HepG2 (cell line): ENCODE measurements around the gene HOXC9. TPM values are rescaled to one million over a fixed set of nuclear protein-coding genes. Genes with fewer than 3 reads are reported as not detected.

ENCODE experiments used
- ATAC-seq: fragments of 200-7000 bp; cut with Tn5 transposase; 3 replicates; pipeline ENCODE4 v1.9.1; 2020; ENCODE audit warnings: mild to moderate bottlenecking, moderate library complexity
- BruUV-seq: library from RNA; stranded (reverse); fragments of 400-500 nt; replicated peaks from 2 replicates; lab custom pipeline; 2021; lab: Mats Ljungman, UMichigan
- CTCF ChIA-PET: fragments of 300-600 bp; formaldehyde crosslinking; extraction: SDS; loops from one replicate; lab custom pipeline; 2021; ENCODE audit warnings: low total read pairs, inconsistent platforms, low intra/inter-chr PET ratio; lab: Yijun Ruan, JAX
- POLR2A ChIA-PET: fragments of 350-600 bp; sonication (Branson Sonifier 250); formaldehyde crosslinking; loops from one replicate; lab custom pipeline; 2020; ENCODE audit warnings: antibody characterized with exemption, inconsistent platforms; lab: Yijun Ruan, JAX
- DNase-seq: peaks from one replicate; pipeline ENCODE4 v3.0.0-alpha.2; 2015; ENCODE audit warnings: low spot score
- FAIRE-seq: peaks from 3 replicates; lab custom pipeline; 2011; peaks lifted over from hg19 to GRCh38; lab: Jason Lieb, UNC
- H2AFZ ChIP-seq: one replicate; pipeline ENCODE4 v1.6.1; 2011; ENCODE audit warnings: low read length, inconsistent platforms
- H3K27ac ChIP-seq: fragments of 300-600 bp; 3 replicates; pipeline ENCODE4 v1.8.0; 2011; ENCODE audit warnings: mixed run types, mild to moderate bottlenecking, mixed read lengths, low read length, inconsistent platforms; ENCODE audit not compliant: insufficient read depth; ENCODE audit errors: extremely low read length
- H3K27me3 ChIP-seq, 2 experiments: fragments of 200-600 bp in 1 of 2; 2 replicates in 1 of 2; 3 replicates in 1 of 2; pipeline versions ENCODE4 v1.6.0 to v1.8.0; 2011; ENCODE audit warnings: low read length in 2 of 2, mild to moderate bottlenecking in 2 of 2, moderate library complexity in 2 of 2, inconsistent platforms in 1 of 2; ENCODE audit not compliant: insufficient read depth in 2 of 2, control insufficient read depth in 1 of 2
- H3K36me3 ChIP-seq, 2 experiments: fragments of 200-600 bp in 1 of 2; replicated peaks in 1 of 2; 2 replicates in 1 of 2; 3 replicates in 1 of 2; pipeline versions ENCODE4 v1.5.1 to v1.8.0; 2011; ENCODE audit warnings: low read length in 2 of 2, inconsistent platforms in 1 of 2; ENCODE audit not compliant: insufficient read depth in 2 of 2, control insufficient read depth in 1 of 2
- H3K4me1 ChIP-seq: 2 replicates; pipeline ENCODE4 v1.5.1; 2012; ENCODE audit warnings: low read length, inconsistent platforms; ENCODE audit not compliant: insufficient read depth
- H3K4me2 ChIP-seq: 2 replicates; pipeline ENCODE4 v1.6.0; 2011; ENCODE audit warnings: low read depth, low read length, inconsistent platforms
- H3K4me3 ChIP-seq, 3 experiments: fragments of 200-600 bp in 1 of 3; sonication (generic), shearing (Covaris generic) in 1 of 3; replicated peaks in 1 of 3; 2 replicates each; pipeline ENCODE4 v1.5.1; 2011 to 2016; ENCODE audit warnings: low read length in 3 of 3, inconsistent platforms in 2 of 3, low read depth in 2 of 3, mild to moderate bottlenecking in 2 of 3, control low read depth in 1 of 3, mixed read lengths in 1 of 3; ENCODE audit not compliant: insufficient read depth in 1 of 3
- H3K79me2 ChIP-seq: one replicate; pipeline ENCODE4 v1.6.1; 2011; ENCODE audit warnings: low read length, inconsistent platforms; ENCODE audit not compliant: insufficient read depth
- H3K9ac ChIP-seq: 2 replicates; pipeline ENCODE4 v1.6.0; 2011; ENCODE audit warnings: mild to moderate bottlenecking, low read depth, low read length, inconsistent platforms; ENCODE audit not compliant: insufficient read depth
- H3K9me3 ChIP-seq: 2 replicates; pipeline ENCODE4 v1.5.1; 2012; ENCODE audit warnings: mild to moderate bottlenecking, low read length
- H4K20me1 ChIP-seq: 2 replicates; pipeline ENCODE4 v1.6.0; 2011; ENCODE audit warnings: inconsistent platforms, mild to moderate bottlenecking, low read length, moderate library complexity; ENCODE audit not compliant: insufficient read depth
- ATF3 ChIP-seq: sonication (generic); formaldehyde crosslinking; IDR thresholded peaks from 2 replicates; pipeline ENCODE4 v1.4.0; 2020; ENCODE audit warnings: missing genetic modification reagents
- CREB3 ChIP-seq: sonication (generic); formaldehyde crosslinking; IDR thresholded peaks from 2 replicates; pipeline ENCODE4 v1.5.0; 2020; ENCODE audit warnings: missing genetic modification reagents
- EED ChIP-seq: sonication (generic); formaldehyde crosslinking; IDR thresholded peaks from 2 replicates; pipeline ENCODE4 v1.5.0; 2020; ENCODE audit warnings: mild to moderate bottlenecking, missing genetic modification reagents
- ELF3 ChIP-seq: IDR thresholded peaks from 2 replicates; pipeline ENCODE4 v1.6.1; 2016; ENCODE audit warnings: missing genetic modification reagents, missing compliant biosample characterization
- EZH2 ChIP-seq: conservative IDR thresholded peaks from 2 replicates; pipeline ENCODE4 v1.6.1; 2012; ENCODE audit warnings: mild to moderate bottlenecking, low read depth, low read length, moderate library complexity
- GATAD2A ChIP-seq: IDR thresholded peaks from 2 replicates; pipeline ENCODE4 v1.6.1; 2016
- GLMP ChIP-seq: sonication (generic); formaldehyde crosslinking; IDR thresholded peaks from 2 replicates; pipeline ENCODE4 v1.9.0; 2021; ENCODE audit warnings: missing genetic modification reagents, mild to moderate bottlenecking, borderline replicate concordance
- JARID2 ChIP-seq: sonication (generic); formaldehyde crosslinking; IDR thresholded peaks from 2 replicates; pipeline ENCODE4 v1.8.1; 2023; ENCODE audit warnings: missing genetic modification reagents, inconsistent platforms; ENCODE audit not compliant: insufficient replicate concordance
- KDM5B ChIP-seq: sonication (generic); formaldehyde crosslinking; IDR thresholded peaks from 2 replicates; pipeline ENCODE4 v1.4.0; 2020; ENCODE audit warnings: missing genetic modification reagents, mild to moderate bottlenecking, borderline replicate concordance
- PLRG1 ChIP-seq: fragments of 450-650 bp; conservative IDR thresholded peaks from 2 replicates; pipeline ENCODE4 v1.6.1; 2016
- RFXAP ChIP-seq: sonication (generic); formaldehyde crosslinking; IDR thresholded peaks from 2 replicates; pipeline ENCODE4 v1.4.0; 2020; ENCODE audit warnings: missing genetic modification reagents, borderline replicate concordance
- SSRP1 ChIP-seq: IDR thresholded peaks from 2 replicates; pipeline ENCODE4 v1.6.1; 2016; ENCODE audit warnings: control low read depth
- ZBTB14 ChIP-seq: sonication (generic); formaldehyde crosslinking; IDR thresholded peaks from 2 replicates; pipeline ENCODE4 v1.4.0; 2020; ENCODE audit warnings: missing genetic modification reagents
- ZFP36 ChIP-seq: fragments of 150-350 bp; IDR thresholded peaks from 2 replicates; pipeline ENCODE4 v1.6.1; 2018; ENCODE audit warnings: borderline replicate concordance, low read length, low read depth; ENCODE audit not compliant: partially characterized antibody
- ZNF296 ChIP-seq: sonication (generic); formaldehyde crosslinking; conservative IDR thresholded peaks from 2 replicates; pipeline ENCODE4 v1.5.0; 2020; ENCODE audit warnings: mild to moderate bottlenecking, missing genetic modification reagents
- ZNF3 ChIP-seq: IDR thresholded peaks from 2 replicates; pipeline ENCODE4 v1.7.0; 2017; ENCODE audit warnings: inconsistent platforms
- ZNF335 ChIP-seq: sonication (generic); formaldehyde crosslinking; IDR thresholded peaks from 2 replicates; pipeline ENCODE4 v1.4.0; 2020; ENCODE audit warnings: missing genetic modification reagents
- ZNF556 ChIP-seq: sonication (generic); formaldehyde crosslinking; IDR thresholded peaks from 2 replicates; pipeline ENCODE4 v1.4.0; 2020; ENCODE audit warnings: mild to moderate bottlenecking, missing genetic modification reagents, borderline replicate concordance
- ZNF558 ChIP-seq: sonication (generic); formaldehyde crosslinking; IDR thresholded peaks from 2 replicates; pipeline ENCODE4 v1.9.0; 2022; ENCODE audit warnings: mild to moderate bottlenecking, missing genetic modification reagents, borderline replicate concordance
- whole genome bisulfite sequencing: methylation state at CpG from one replicate; pipeline ENCODE4 v1.1.6; 2017; ENCODE audit warnings: low lambda C conversion rate; 5-methylcytosine and 5-hydroxymethylcytosine counted together
- in situ Hi-C: cut with HindIII; loops from 2 replicates; pipeline ENCODE4 v1.10.0; 2017; ENCODE audit warnings: low pct_unique_long_range_greater_than_20kb; ENCODE audit not compliant: extremely low pct_ligation_motif_present
- intact Hi-C: fragments of 100-400 bp; cut with micrococcal nuclease; formaldehyde crosslinking; loops from one replicate; pipeline ENCODE4 v1.10.0; 2022; ENCODE audit not compliant: unreplicated experiment
- polyA plus RNA-seq, 8 experiments: library from polyadenylated mRNA; depleted of rRNA in 3 of 8; stranded (reverse) in 7 of 8; unstranded in 1 of 8; fragments of >200 nt; fragmentation: Illumina TruSeq in 4 of 8; extraction: Trizol in 4 of 8; gene quantifications; 2 replicates each; pipeline versions ENCODE4 v1.2.1 to v1.2.3, GENCODE V29; 2011 to 2016; ENCODE audit warnings: low read depth in 4 of 8, missing spikeins in 1 of 8, mixed read lengths in 1 of 8; ENCODE audit not compliant: insufficient read depth in 1 of 8
- total RNA-seq, 5 experiments: library from RNA; depleted of rRNA; stranded (reverse); fragments of >200 nt; fragmentation: Illumina TruSeq; extraction: Trizol; gene quantifications; 2 replicates each; pipeline ENCODE4 v1.2.3, GENCODE V29; 2016; ENCODE audit warnings: low read depth in 1 of 5

Gene HOXC9
- total and polyA plus RNA-seq, 2 of the 13 experiments (the other 11 are each of a cell fraction or from before 2014, with no cell fraction given): 0.11 to 1.1 TPM

- TF ChIP-seq ZBTB14 (CRISPR knock-in tag) (no peak), EED (no peak), ZNF335 (no peak), ZNF296 (CRISPR knock-in tag) (no peak), SSRP1 (CRISPR knock-in tag) (no peak), ZNF3 (CRISPR knock-in tag) (no peak), ELF3 (CRISPR knock-in tag) (no peak), ZNF556 (CRISPR knock-in tag) (no peak)
These were observed 16.6 kb downstream of the HOXC9 start (continued) for GRCh38 chr12:54016478-54016964.

GRCh38 chr12:54017027-54017788, 17.2 kb downstream of the HOXC9 start:
- Histone ChIP-seq H3K9me3 (no peaks in the 10 kb centered on the region), H2AFZ (peak overlapping the region; percentile 63), H3K27me3 (peaks cover 7 to 59% of the 10 kb centered on the region in 2 experiments), H3K4me3 (peak overlapping the region; percentile 49 to 69 (median 60)), H3K27ac (no peak overlapping the region), H3K4me2 (peak overlapping the region; percentile 81), H4K20me1 (no peaks in the 10 kb centered on the region), H3K4me1 (peaks cover 5% of the 10 kb centered on the region; the same call in 1 of the 2 replicates), H3K36me3 (no peaks in the 10 kb centered on the region), H3K79me2 (no peaks in the 10 kb centered on the region), H3K9ac (no peak overlapping the region)
- ATAC-seq (peak; percentile 79), DNase-seq (no peak), FAIRE-seq (no peak)
- POLR2A ChIA-PET: interaction anchor here (0.8 kb wide), 1 partner anchor 8 kb away, joined by 3 read pairs; the partner anchor contains the start of gene HOXC8
- in situ Hi-C loops (loop anchor here (10.0 kb wide), 1 partner anchor 348 kb away; the partner anchor contains the start of gene GPR84), intact Hi-C loops (no loop called here)
- WGBS: 22% methylated on average over 20 of the region's 24 CpGs
- BruUV-seq: no TSS peak
- CTCF ChIA-PET: no interaction called here
- TF ChIP-seq RFXAP (CRISPR knock-in tag) (no peak), GATAD2A (CRISPR knock-in tag) (no peak), ATF3 (no peak), ZFP36 (no peak), ZNF558 (CRISPR knock-in tag) (no peak), KDM5B (CRISPR knock-in tag) (no peak), JARID2 (CRISPR knock-in tag) (no peak), EZH2 (peak; percentile 66; the same call in 1 of the 2 replicates), PLRG1 (no peak), GLMP (no peak), CREB3 (CRISPR knock-in tag) (no peak)
